ENCODE measurements around the gene KCNK5.
A peak's percentile ranks its signal among the peaks of the same experiment; 100 is the strongest.

The KCNK5 gene

GRCh38 chr6:39167321-39167720 is 62.0 kb downstream of the KCNK5 start:
- TF ChIP-seq CTCF (IDR thresholded peaks at IDR 0.05; ENCODE audit: unreplicated experiment in 3 of 3), result no peak
- Mint-ChIP-seq H3K4me1 (no peaks in the 10 kb centered on the region), H3K9me3 (peaks cover 6% of the 10 kb centered on the region), H3K4me3 (no peak overlapping the region), H3K27ac (no peak overlapping the region), H3K36me3 (ENCODE audit: low read depth) (peaks cover 3% of the 10 kb centered on the region), H3K27me3 (ENCODE audit: low read depth) (peaks cover 32% of the 10 kb centered on the region)

GRCh38 chr6:39166912-39167290 is 62.4 kb downstream of the KCNK5 start:
- H3K27ac Mint-ChIP-seq, result no peak overlapping the region
- TF ChIP-seq CTCF (IDR thresholded peaks at IDR 0.05; ENCODE audit: unreplicated experiment in 3 of 3), result no peak
- peaks cover 3% of the 10 kb centered on the region for H3K36me3 Mint-ChIP-seq (ENCODE audit: low read depth)
- no peaks in the 10 kb centered on the region for H3K4me1 Mint-ChIP-seq
- no peak overlapping the region for H3K4me3 Mint-ChIP-seq
- peaks cover 6% of the 10 kb centered on the region for H3K9me3 Mint-ChIP-seq
- peaks cover 32% of the 10 kb centered on the region for H3K27me3 Mint-ChIP-seq (ENCODE audit: low read depth)

- no peak overlapping the region for H3K4me3 Mint-ChIP-seq
- peaks cover 32% of the 10 kb centered on the region for H3K27me3 Mint-ChIP-seq (ENCODE audit: low read depth)
- no peak overlapping the region for H3K27ac Mint-ChIP-seq
- peaks cover under 1% of the 10 kb centered on the region for H3K36me3 Mint-ChIP-seq (ENCODE audit: low read depth)
- H3K4me1 Mint-ChIP-seq, result no peaks in the 10 kb centered on the region
- peaks cover 6% of the 10 kb centered on the region for H3K9me3 Mint-ChIP-seq
- TF ChIP-seq CTCF (IDR thresholded peaks at IDR 0.05; ENCODE audit: unreplicated experiment in 3 of 3), result peak; percentile 88 to 93 (median 88)
These were observed 62.9 kb downstream of the KCNK5 start for GRCh38 chr6:39166189-39166911.

- H3K4me1 Mint-ChIP-seq, result no peaks in the 10 kb centered on the region
- H3K27ac Mint-ChIP-seq, result no peak overlapping the region
- H3K27me3 Mint-ChIP-seq (ENCODE audit: low read depth), result peaks cover 22% of the 10 kb centered on the region
- peaks cover 3% of the 10 kb centered on the region for H3K36me3 Mint-ChIP-seq (ENCODE audit: low read depth)
- TF ChIP-seq CTCF (IDR thresholded peaks at IDR 0.05; ENCODE audit: unreplicated experiment in 3 of 3), result no peak
- H3K4me3 Mint-ChIP-seq, result no peak overlapping the region
- H3K9me3 Mint-ChIP-seq, result peaks cover 10% of the 10 kb centered on the region
These were observed 71.8 kb downstream of the KCNK5 start for GRCh38 chr6:39157511-39157910.

GRCh38 chr6:39156801-39157200 is 72.5 kb downstream of the KCNK5 start:
- Mint-ChIP-seq H3K4me1 (peaks cover 4% of the 10 kb centered on the region), H3K9me3 (peaks cover 10% of the 10 kb centered on the region), H3K4me3 (no peak overlapping the region), H3K27ac (no peak overlapping the region), H3K36me3 (ENCODE audit: low read depth) (peaks cover 3% of the 10 kb centered on the region), H3K27me3 (ENCODE audit: low read depth) (peaks cover 29% of the 10 kb centered on the region)
- no peak for TF ChIP-seq CTCF (IDR thresholded peaks at IDR 0.05; ENCODE audit: unreplicated experiment in 3 of 3)

GRCh38 chr6:39154705-39155104 is 74.6 kb downstream of the KCNK5 start:
- no peak overlapping the region for H3K27ac Mint-ChIP-seq
- peaks cover 3% of the 10 kb centered on the region for H3K36me3 Mint-ChIP-seq (ENCODE audit: low read depth)
- peaks cover 10% of the 10 kb centered on the region for H3K9me3 Mint-ChIP-seq
- peaks cover 4% of the 10 kb centered on the region for H3K4me1 Mint-ChIP-seq
- TF ChIP-seq CTCF (IDR thresholded peaks at IDR 0.05; ENCODE audit: unreplicated experiment in 3 of 3), result no peak
- H3K4me3 Mint-ChIP-seq, result no peak overlapping the region
- peaks cover 42% of the 10 kb centered on the region for H3K27me3 Mint-ChIP-seq (ENCODE audit: low read depth)
